H9 (cell line): ENCODE data around the gene CERS6. TPM values are rescaled to one million over a fixed set of nuclear protein-coding genes. Genes with fewer than 3 reads are reported as not detected.

ENCODE experiments used
- DNase-seq: peaks from one replicate; pipeline ENCODE4 v3.0.0-alpha.2; 2017
- H2AFZ ChIP-seq: one replicate; pipeline ENCODE4 v1.6.1; 2013; ENCODE audit warnings: mild to moderate bottlenecking, low read length, control low read depth, moderate library complexity
- H2AK5ac ChIP-seq: 2 replicates; pipeline ENCODE4 v1.6.1; 2013; ENCODE audit warnings: low read length, control low read depth, mixed read lengths; ENCODE audit not compliant: insufficient read length
- H2BK120ac ChIP-seq: one replicate; pipeline ENCODE4 v1.6.1; 2013; ENCODE audit warnings: low read depth, mild to moderate bottlenecking, low read length, control low read depth, inconsistent platforms; ENCODE audit not compliant: poor library complexity, severe bottlenecking
- H2BK12ac ChIP-seq: 2 replicates; pipeline ENCODE4 v1.6.1; 2013; ENCODE audit warnings: low read length, control low read depth, mixed read lengths, low read depth; ENCODE audit not compliant: insufficient read length
- H2BK15ac ChIP-seq: 2 replicates; pipeline ENCODE4 v1.6.1; 2013; ENCODE audit warnings: low read depth, low read length, control low read depth
- H2BK20ac ChIP-seq: one replicate; pipeline ENCODE4 v1.6.1; 2013; ENCODE audit warnings: low read depth, mild to moderate bottlenecking, low read length, control low read depth, inconsistent platforms; ENCODE audit not compliant: poor library complexity, severe bottlenecking
- H2BK5ac ChIP-seq: 2 replicates; pipeline ENCODE4 v1.6.1; 2013; ENCODE audit warnings: low read length, control low read depth, mixed read lengths; ENCODE audit not compliant: insufficient read length
- H3K14ac ChIP-seq: 2 replicates; pipeline ENCODE4 v1.6.1; 2013; ENCODE audit warnings: low read length, control low read depth; ENCODE audit not compliant: insufficient read depth
- H3K18ac ChIP-seq: 2 replicates; pipeline ENCODE4 v1.6.1; 2013; ENCODE audit warnings: low read depth, mild to moderate bottlenecking, mixed read lengths, low read length, control low read depth; ENCODE audit not compliant: insufficient read length
- H3K23ac ChIP-seq: 2 replicates; pipeline ENCODE4 v1.6.1; 2013; ENCODE audit warnings: low read length, control low read depth, mixed read lengths, low read depth; ENCODE audit not compliant: insufficient read length
- H3K23me2 ChIP-seq: 2 replicates; pipeline ENCODE4 v1.6.1; 2013; ENCODE audit warnings: low read depth, mild to moderate bottlenecking, mixed read lengths, low read length, control low read depth; ENCODE audit not compliant: insufficient read length, poor library complexity, severe bottlenecking
- H3K27ac ChIP-seq: 2 replicates; pipeline ENCODE4 v1.5.1; 2013; ENCODE audit warnings: low read length, control low read depth, mixed read lengths, low read depth; ENCODE audit not compliant: insufficient read length
- H3K27me3 ChIP-seq: 2 replicates; pipeline ENCODE4 v1.6.1; 2013; ENCODE audit warnings: low read length, control low read depth, inconsistent platforms; ENCODE audit not compliant: insufficient read depth
- H3K4ac ChIP-seq: 2 replicates; pipeline ENCODE4 v1.6.1; 2013; ENCODE audit warnings: low read depth, mild to moderate bottlenecking, control low read depth, inconsistent platforms, low read length, moderate library complexity
- H3K4me1 ChIP-seq: 2 replicates; pipeline ENCODE4 v1.6.1; 2013; ENCODE audit warnings: low read length, control low read depth, inconsistent platforms; ENCODE audit not compliant: insufficient read depth
- H3K4me2 ChIP-seq: 2 replicates; pipeline ENCODE4 v1.6.1; 2013; ENCODE audit warnings: low read length, control low read depth, mixed read lengths; ENCODE audit not compliant: insufficient read length, insufficient read depth
- H3K56ac ChIP-seq: 2 replicates; pipeline ENCODE4 v1.6.1; 2013; ENCODE audit warnings: low read depth, mild to moderate bottlenecking, mixed read lengths, low read length, control low read depth; ENCODE audit not compliant: insufficient read length
- H3K79me1 ChIP-seq: 2 replicates; pipeline ENCODE4 v1.6.1; 2013; ENCODE audit warnings: low read depth, mild to moderate bottlenecking, moderate library complexity, low read length, control low read depth, inconsistent platforms; ENCODE audit not compliant: insufficient read depth, poor library complexity, severe bottlenecking
- H3K79me2 ChIP-seq: 2 replicates; pipeline ENCODE4 v1.6.1; 2013; ENCODE audit warnings: low read length, control low read depth, inconsistent platforms; ENCODE audit not compliant: insufficient read depth
- H3K9ac ChIP-seq: 2 replicates; pipeline ENCODE4 v1.6.1; 2013; ENCODE audit warnings: low read length, control low read depth, mixed read lengths; ENCODE audit not compliant: insufficient read length; ENCODE audit errors: extremely low read depth
- H3K9me3 ChIP-seq: one replicate; pipeline ENCODE4 v1.6.1; 2013; ENCODE audit warnings: low read depth, low read length, inconsistent platforms; ENCODE audit not compliant: control insufficient read depth
- H3T11ph ChIP-seq: one replicate; pipeline ENCODE4 v1.6.1; 2013; ENCODE audit warnings: mild to moderate bottlenecking, low read length, control low read depth, inconsistent platforms
- H4K20me1 ChIP-seq: one replicate; pipeline ENCODE4 v1.6.1; 2013; ENCODE audit not compliant: control insufficient read depth, insufficient read length, insufficient read depth
- H4K5ac ChIP-seq: 2 replicates; pipeline ENCODE4 v1.6.1; 2013; ENCODE audit warnings: low read depth, mild to moderate bottlenecking, mixed read lengths, low read length, control low read depth; ENCODE audit not compliant: insufficient read length
- H4K8ac ChIP-seq: replicated peaks from 2 replicates; pipeline ENCODE4 v1.6.1; 2013; ENCODE audit warnings: low read length, control low read depth, mixed read lengths, low read depth; ENCODE audit not compliant: insufficient read length
- H4K91ac ChIP-seq: 2 replicates; pipeline ENCODE4 v1.6.1; 2013; ENCODE audit warnings: low read depth, mild to moderate bottlenecking, moderate library complexity, mixed read lengths, low read length, control low read depth; ENCODE audit not compliant: insufficient read length
- H3K27ac Mint-ChIP-seq, 3 experiments: 2 replicates in 2 of 3; 3 replicates in 1 of 3; pipeline ENCODE4 v1.8.0; 2020 to 2021; ENCODE audit warnings: mixed read lengths in 3 of 3, mild to moderate bottlenecking in 1 of 3, moderate library complexity in 1 of 3
- H3K27me3 Mint-ChIP-seq: 2 replicates; pipeline ENCODE4 v1.8.0; 2021; ENCODE audit warnings: low read depth, mild to moderate bottlenecking, moderate library complexity, mixed read lengths
- H3K36me3 Mint-ChIP-seq, 3 experiments: 2 replicates in 2 of 3; 3 replicates in 1 of 3; pipeline ENCODE4 v1.8.0; 2020 to 2021; ENCODE audit warnings: low read depth in 3 of 3, mixed read lengths in 3 of 3; ENCODE audit not compliant: insufficient read depth in 1 of 3
- H3K4me1 Mint-ChIP-seq, 2 experiments: 2 replicates each; pipeline ENCODE4 v1.8.0; 2020; ENCODE audit warnings: mixed read lengths in 2 of 2
- H3K4me3 Mint-ChIP-seq, 2 experiments: 2 replicates in 1 of 2; 3 replicates in 1 of 2; pipeline ENCODE4 v1.8.0; 2020 to 2021; ENCODE audit warnings: mild to moderate bottlenecking in 2 of 2, mixed read lengths in 2 of 2, moderate library complexity in 1 of 2
- H3K9me3 Mint-ChIP-seq, 2 experiments: 2 replicates in 1 of 2; 3 replicates in 1 of 2; pipeline ENCODE4 v1.8.0; 2020; ENCODE audit warnings: mild to moderate bottlenecking in 2 of 2, mixed read lengths in 2 of 2, moderate library complexity in 1 of 2
- CTCF ChIP-seq: fragments of 200-600 bp; sonication (generic); conservative IDR thresholded peaks from 3 replicates; pipeline ENCODE4 v1.8.0; 2021; ENCODE audit warnings: antibody characterized with exemption, mild to moderate bottlenecking
- whole genome bisulfite sequencing: extraction: QIAGEN DNeasy Blood & Tissue Kit; methylation state at CpG from one replicate; pipeline ENCODE4 v1.1.7; 2013; ENCODE audit warnings: missing lambda C conversion rate, low lambda C conversion rate, mixed read lengths; ENCODE audit not compliant: insufficient read length; ENCODE audit errors: extremely low coverage; 5-methylcytosine and 5-hydroxymethylcytosine counted together
- total RNA-seq: library from RNA; stranded (reverse); gene quantifications from 2 replicates; pipeline ENCODE4 v1.2.1, GENCODE V29; 2021

CERS6 gene
- total RNA-seq, 1 experiment from 2014 or later, result 17.7 TPM

- no peak overlapping the region for H2BK120ac ChIP-seq
- H3K27me3 ChIP-seq, result no peaks in the 10 kb centered on the region
- no peak overlapping the region for H2BK5ac ChIP-seq
- no peak overlapping the region for H3K14ac ChIP-seq
- peaks cover 8% of the 10 kb centered on the region; the same call in 1 of the 2 replicates for H3K4me1 ChIP-seq
- H4K20me1 ChIP-seq, result no peaks in the 10 kb centered on the region
- Mint-ChIP-seq H3K36me3 (no peaks in the 10 kb centered on the region), H3K27me3 (no peaks in the 10 kb centered on the region; the same call in 1 of the 2 replicates), H3K4me1 (peaks cover 57 to 73% of the 10 kb centered on the region in 2 experiments), H3K27ac (no peak overlapping the region), H3K4me3 (no peak overlapping the region), H3K9me3 (no peaks in the 10 kb centered on the region)
- no peak overlapping the region for H2BK12ac ChIP-seq
- no peak overlapping the region for H3K4ac ChIP-seq
- H3K27ac ChIP-seq, result no peak overlapping the region
- H4K5ac ChIP-seq, result no peak overlapping the region
- no peak overlapping the region for H4K8ac ChIP-seq
- no peak overlapping the region for H2BK20ac ChIP-seq
- H4K91ac ChIP-seq, result no peak overlapping the region
- no peak overlapping the region for H3K56ac ChIP-seq
- H2AFZ ChIP-seq, result no peak overlapping the region
- no peak for TF ChIP-seq CTCF
- no peak overlapping the region for H3K9ac ChIP-seq
- WGBS, result no CpG with 5 or more reads among the region's 2 CpGs
- DNase-seq, result no peak
- no peaks in the 10 kb centered on the region for H3K23me2 ChIP-seq
- no peak overlapping the region for H3T11ph ChIP-seq
- no peak overlapping the region for H3K4me2 ChIP-seq
- no peak overlapping the region for H2AK5ac ChIP-seq
- H3K23ac ChIP-seq, result no peak overlapping the region
- H3K79me2 ChIP-seq, result peaks cover 3% of the 10 kb centered on the region; the same call in 1 of the 2 replicates
- H3K18ac ChIP-seq, result no peak overlapping the region
- peaks cover 5% of the 10 kb centered on the region for H3K79me1 ChIP-seq
- H3K9me3 ChIP-seq, result no peaks in the 10 kb centered on the region
- no peak overlapping the region for H2BK15ac ChIP-seq
These were observed 10.2 kb downstream of the CERS6 start for GRCh38 chr2:168466190-168466737.
